Calu3 (cell line): Measurements from ENCODE around the gene TEX44. TPM values are rescaled to one million over a fixed set of nuclear protein-coding genes. Genes with fewer than 3 reads are reported as not detected.
"Not testable (repeated sequence)": the region's sequence is repeated elsewhere in the genome, so short reads cannot be mapped to it uniquely, and the experiment has no call there.

Experiments used
- BruUV-seq: library from RNA; stranded (reverse); fragments of 400-500 nt; replicated peaks from 2 replicates; lab custom pipeline; 2021; lab: Mats Ljungman, UMichigan
- CTCF ChIA-PET: fragments of 300-600 bp; sonication (Branson Sonifier 250); formaldehyde crosslinking; loops from one replicate; lab custom pipeline; 2022; ENCODE audit warnings: antibody characterized with exemption; lab: Charles Lee
- DNase-seq: peaks from one replicate; pipeline ENCODE4 v3.0.0; 2022
- H3K27ac Mint-ChIP-seq: one replicate; pipeline ENCODE4 v1.8.0; 2022; ENCODE audit warnings: mixed read lengths; ENCODE audit not compliant: unreplicated experiment
- H3K27me3 Mint-ChIP-seq: one replicate; pipeline ENCODE4 v1.8.0; 2022; ENCODE audit warnings: mixed read lengths; ENCODE audit not compliant: unreplicated experiment
- H3K36me3 Mint-ChIP-seq: one replicate; pipeline ENCODE4 v1.8.0; 2022; ENCODE audit warnings: mild to moderate bottlenecking, moderate library complexity, mixed read lengths; ENCODE audit not compliant: insufficient read depth, unreplicated experiment
- H3K4me1 Mint-ChIP-seq: one replicate; pipeline ENCODE4 v1.8.0; 2022; ENCODE audit warnings: mild to moderate bottlenecking, low read depth, mixed read lengths; ENCODE audit not compliant: unreplicated experiment
- H3K4me3 Mint-ChIP-seq: one replicate; pipeline ENCODE4 v1.8.0; 2022; ENCODE audit warnings: mild to moderate bottlenecking, low read depth, moderate library complexity, mixed read lengths; ENCODE audit not compliant: unreplicated experiment
- H3K9me3 Mint-ChIP-seq: one replicate; pipeline ENCODE4 v1.8.0; 2022; ENCODE audit warnings: low read depth, mixed read lengths; ENCODE audit not compliant: unreplicated experiment
- intact Hi-C: fragments of 100-400 bp; cut with micrococcal nuclease; formaldehyde crosslinking; loops from one replicate; pipeline ENCODE4 v1.10.0; 2022; ENCODE audit not compliant: unreplicated experiment
- total RNA-seq: library from RNA; stranded (reverse); gene quantifications from 2 replicates; pipeline ENCODE4 v1.2.3, GENCODE V29; 2022
- TF ChIP-seq, protein P1 (sequence below): fragments of 200-600 bp; IDR thresholded peaks from one replicate; pipeline ENCODE4 v1.8.0; 2022; ENCODE audit warnings: antibody characterized with exemption; ENCODE audit not compliant: unreplicated experiment

The TEX44 gene
- total RNA-seq, 1 experiment from 2014 or later, result not detected

DNA sequence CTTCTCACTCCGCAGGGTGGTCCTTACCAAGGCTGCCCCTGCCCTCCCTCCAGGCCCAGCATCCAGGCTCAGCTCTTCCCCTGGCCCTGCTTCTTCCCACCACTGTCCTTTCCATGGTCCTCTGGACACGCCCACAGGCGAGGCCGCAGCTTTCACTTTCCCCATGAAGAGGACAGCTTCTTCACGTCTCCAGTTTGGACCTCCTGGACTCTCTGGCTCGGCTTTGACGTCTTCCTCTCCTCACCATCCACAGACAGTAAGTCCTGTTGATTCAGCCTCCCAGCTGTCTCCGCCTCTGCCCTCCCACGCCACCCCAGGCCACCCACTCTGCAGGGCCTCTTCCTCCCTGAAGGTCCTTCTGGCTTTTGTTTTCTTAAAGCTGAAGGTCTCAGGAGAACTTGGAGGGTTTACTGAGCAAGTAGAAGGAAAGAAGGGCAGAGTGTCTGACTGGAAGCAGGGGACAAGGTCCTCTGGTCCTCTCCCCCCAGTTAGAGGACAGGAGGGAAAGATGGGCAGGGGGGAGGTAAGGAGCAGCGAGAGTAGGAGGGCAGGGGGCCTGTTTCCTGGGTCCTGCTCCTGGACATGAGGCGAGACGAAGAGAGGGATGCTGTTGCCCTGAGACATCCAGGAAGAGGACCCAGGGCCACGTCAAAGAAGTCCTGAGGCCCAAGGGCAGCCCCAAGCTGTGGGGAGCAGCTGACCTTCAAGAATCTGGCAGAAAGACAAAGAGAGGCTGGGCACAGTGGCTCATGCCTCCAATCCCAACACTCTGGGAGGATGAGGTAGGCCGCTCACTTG, 37.7 kb upstream of the TEX44 start:
- no peak overlapping the region for H3K27ac Mint-ChIP-seq
- peaks cover 7% of the 10 kb centered on the region for H3K9me3 Mint-ChIP-seq
- TF ChIP-seq, protein P1, sequence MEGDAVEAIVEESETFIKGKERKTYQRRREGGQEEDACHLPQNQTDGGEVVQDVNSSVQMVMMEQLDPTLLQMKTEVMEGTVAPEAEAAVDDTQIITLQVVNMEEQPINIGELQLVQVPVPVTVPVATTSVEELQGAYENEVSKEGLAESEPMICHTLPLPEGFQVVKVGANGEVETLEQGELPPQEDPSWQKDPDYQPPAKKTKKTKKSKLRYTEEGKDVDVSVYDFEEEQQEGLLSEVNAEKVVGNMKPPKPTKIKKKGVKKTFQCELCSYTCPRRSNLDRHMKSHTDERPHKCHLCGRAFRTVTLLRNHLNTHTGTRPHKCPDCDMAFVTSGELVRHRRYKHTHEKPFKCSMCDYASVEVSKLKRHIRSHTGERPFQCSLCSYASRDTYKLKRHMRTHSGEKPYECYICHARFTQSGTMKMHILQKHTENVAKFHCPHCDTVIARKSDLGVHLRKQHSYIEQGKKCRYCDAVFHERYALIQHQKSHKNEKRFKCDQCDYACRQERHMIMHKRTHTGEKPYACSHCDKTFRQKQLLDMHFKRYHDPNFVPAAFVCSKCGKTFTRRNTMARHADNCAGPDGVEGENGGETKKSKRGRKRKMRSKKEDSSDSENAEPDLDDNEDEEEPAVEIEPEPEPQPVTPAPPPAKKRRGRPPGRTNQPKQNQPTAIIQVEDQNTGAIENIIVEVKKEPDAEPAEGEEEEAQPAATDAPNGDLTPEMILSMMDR, result no peak
- DNase-seq, result no peak
- no peaks in the 10 kb centered on the region for H3K36me3 Mint-ChIP-seq
- CTCF ChIA-PET, result interaction anchor here (1.1 kb wide), 1 partner anchor 11 kb away, joined by 3 read pairs; no protein-coding TSS in a partner anchor
- no peaks in the 10 kb centered on the region for H3K4me1 Mint-ChIP-seq
- peaks cover 33% of the 10 kb centered on the region for H3K27me3 Mint-ChIP-seq
- BruUV-seq, result no TSS peak
- intact Hi-C loops, result no loop called here
- no peak overlapping the region for H3K4me3 Mint-ChIP-seq

DNA sequence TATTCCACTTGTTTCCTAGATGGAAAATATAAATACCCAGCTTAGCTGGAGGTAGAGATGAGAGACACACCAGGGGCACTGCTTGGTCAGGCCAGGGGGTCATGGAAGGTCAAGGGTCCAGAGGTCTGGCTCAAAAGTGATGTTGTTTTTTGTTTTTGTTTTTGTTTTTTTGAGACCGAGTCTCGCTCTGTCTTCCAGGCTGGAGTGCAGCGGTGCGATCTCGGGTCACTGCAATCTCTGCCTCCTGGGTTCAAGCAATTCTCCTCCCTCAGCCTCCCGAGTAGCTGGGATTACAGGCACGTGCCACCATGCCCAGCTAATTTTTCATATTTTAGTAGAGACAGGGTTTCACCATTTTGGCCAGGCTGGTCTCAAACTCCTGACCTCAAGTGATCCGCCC, 36.2 kb upstream of the TEX44 start:
- H3K36me3 Mint-ChIP-seq, H3K9me3 Mint-ChIP-seq, H3K4me3 Mint-ChIP-seq, DNase-seq, CTCF ChIA-PET, H3K27ac Mint-ChIP-seq, intact Hi-C loops, H3K4me1 Mint-ChIP-seq, BruUV-seq: not testable (repeated sequence)
- H3K27me3 Mint-ChIP-seq, result peaks cover 26% of the 10 kb centered on the region

DNA sequence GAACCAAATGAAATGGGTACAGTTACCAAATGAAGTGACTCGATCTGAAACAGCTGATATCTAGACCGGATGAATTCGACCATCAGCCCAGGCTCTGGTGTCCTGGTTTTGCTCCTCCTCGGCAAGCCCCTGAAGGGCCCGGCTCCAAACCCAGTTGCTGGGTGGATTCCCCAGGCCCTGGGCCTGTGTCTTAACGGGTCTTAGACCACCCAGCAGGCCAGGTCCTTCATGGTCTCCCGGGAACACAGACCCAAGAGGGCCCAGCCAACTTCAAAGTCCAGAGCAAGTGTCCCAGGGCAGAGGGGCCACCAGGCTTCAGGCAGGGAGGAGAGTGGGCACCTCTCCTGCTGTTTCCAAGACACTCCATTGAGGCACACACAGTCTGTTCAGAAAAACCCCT, 35.7 kb upstream of the TEX44 start:
- DNase-seq, result no peak
- no peaks in the 10 kb centered on the region for H3K4me1 Mint-ChIP-seq
- CTCF ChIA-PET, result no interaction called here
- H3K36me3 Mint-ChIP-seq, result no peaks in the 10 kb centered on the region
- peaks cover 26% of the 10 kb centered on the region for H3K27me3 Mint-ChIP-seq
- TF ChIP-seq, protein P1, result no peak
- peaks cover 7% of the 10 kb centered on the region for H3K9me3 Mint-ChIP-seq
- no TSS peak for BruUV-seq
- H3K27ac Mint-ChIP-seq, result no peak overlapping the region
- H3K4me3 Mint-ChIP-seq, result no peak overlapping the region
- intact Hi-C loops, result no loop called here

DNA sequence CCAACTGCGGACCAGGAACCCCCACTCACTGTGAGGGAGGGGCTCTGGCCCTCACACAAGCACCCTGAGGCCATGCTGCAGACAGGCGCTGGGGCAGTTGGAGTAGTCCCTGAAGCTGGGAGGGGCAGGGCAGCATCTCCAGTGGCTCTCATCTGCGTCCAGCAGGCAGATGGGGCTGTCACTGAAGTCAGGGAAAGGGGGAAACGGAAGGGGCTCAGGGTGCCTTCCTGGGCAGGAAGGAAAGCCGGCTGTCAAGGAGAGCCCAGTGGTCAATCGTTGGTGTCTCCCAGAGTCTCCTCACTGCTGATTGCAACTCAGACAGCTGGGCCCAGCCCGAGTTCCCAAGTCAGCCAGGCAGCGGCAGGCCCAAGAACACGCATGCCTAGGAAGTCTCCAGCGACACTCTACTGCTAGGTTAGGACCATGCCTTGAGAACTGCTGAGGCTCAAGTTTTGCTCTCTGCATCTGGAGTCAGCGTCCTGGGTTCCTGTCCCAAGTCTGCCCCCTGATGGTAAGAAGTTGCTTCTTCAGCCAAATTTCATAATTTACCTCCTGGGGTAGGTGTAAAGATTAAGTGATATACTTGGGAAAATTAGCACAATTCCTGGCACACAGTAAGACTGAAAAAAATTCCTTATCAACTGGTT, 35.0 kb upstream of the TEX44 start:
- CTCF ChIA-PET, result no interaction called here

More for the DNA sequence above, 35.0 kb upstream of the TEX44 start:
- Mint-ChIP-seq H3K27me3 (peaks cover 21% of the 10 kb centered on the region), H3K4me1 (no peaks in the 10 kb centered on the region), H3K36me3 (no peaks in the 10 kb centered on the region), H3K4me3 (no peak overlapping the region), H3K27ac (no peak overlapping the region), H3K9me3 (peaks cover 6% of the 10 kb centered on the region)
- intact Hi-C loops, result loop anchor here (1.0 kb wide), 2 partner anchors 40 to 75 kb away; no protein-coding TSS in a partner anchor
- TF ChIP-seq, protein P1, result peak; percentile 50
- BruUV-seq, result no TSS peak
- peak; percentile 55 for DNase-seq
